SK-N-SH (cell line): Measurements from ENCODE around the gene LSMEM2. TPM values are rescaled to one million over a fixed set of nuclear protein-coding genes. Genes with fewer than 3 reads are reported as not detected.
A peak's percentile ranks its signal among the peaks of the same experiment; 100 is the strongest.

Experiments
- CTCF ChIA-PET: fragments of 300-600, 350-600 bp; formaldehyde crosslinking; extraction: SDS; loops from one replicate; lab custom pipeline; 2021; lab: Yijun Ruan, JAX
- POLR2A ChIA-PET: fragments of 350-600 bp; sonication (Branson Sonifier 250); formaldehyde crosslinking; extraction: SDS; loops from one replicate; lab custom pipeline; 2020; ENCODE audit warnings: antibody characterized with exemption, inconsistent platforms; lab: Yijun Ruan, JAX
- DNase-seq: peaks from one replicate; pipeline ENCODE4 v3.0.0; 2012
- H2AFZ ChIP-seq: fragments of 200-600 bp; sonication (generic); 2 replicates; pipeline ENCODE4 v1.8.1; 2016; ENCODE audit warnings: antibody characterized with exemption, mild to moderate bottlenecking, low read depth
- H3F3A ChIP-seq: fragments of 200-600 bp; sonication (generic); replicated peaks from 2 replicates; pipeline ENCODE3; 2016; ENCODE audit warnings: antibody characterized with exemption, mild to moderate bottlenecking; ENCODE audit not compliant: insufficient read depth
- H3K27ac ChIP-seq, 2 experiments: fragments of 200-500 bp in 1 of 2; fragments of 200-600 bp in 1 of 2; sonication (Bioruptor generic) in 1 of 2; sonication (generic), shearing (Covaris generic) in 1 of 2; 2 replicates each; pipeline versions ENCODE4 v1.5.1 to v1.6.1; 2014 to 2016; ENCODE audit warnings: low read depth in 2 of 2, inconsistent platforms in 1 of 2, low read length in 1 of 2, mild to moderate bottlenecking in 1 of 2, mixed read lengths in 1 of 2
- H3K27me3 ChIP-seq: fragments of 200-600 bp; sonication (generic), shearing (Covaris generic); 2 replicates; pipeline ENCODE4 v1.6.1; 2016; ENCODE audit warnings: mixed run types; ENCODE audit not compliant: insufficient read depth
- H3K36me3 ChIP-seq, 2 experiments: fragments of 200-500 bp in 1 of 2; fragments of 200-600 bp in 1 of 2; sonication (Bioruptor generic) in 1 of 2; sonication (generic) in 1 of 2; replicated peaks in 1 of 2; 2 replicates each; pipeline versions ENCODE3 to v1.5.1; 2014 to 2016; ENCODE audit warnings: low read length in 1 of 2, mild to moderate bottlenecking in 1 of 2; ENCODE audit not compliant: insufficient read depth in 2 of 2, control insufficient read depth in 1 of 2
- H3K4me1 ChIP-seq, 2 experiments: fragments of 200-500 bp in 1 of 2; fragments of 200-600 bp in 1 of 2; sonication (Bioruptor generic) in 1 of 2; sonication (generic), shearing (Covaris generic) in 1 of 2; 2 replicates each; pipeline versions ENCODE4 v1.5.1 to v1.6.1; 2014 to 2016; ENCODE audit warnings: low read depth in 1 of 2, low read length in 1 of 2, mixed run types in 1 of 2; ENCODE audit not compliant: insufficient read depth in 2 of 2, control insufficient read depth in 1 of 2
- H3K4me2 ChIP-seq: fragments of 200-600 bp; sonication (generic), shearing (Covaris generic); 2 replicates; pipeline ENCODE4 v1.6.1; 2017; ENCODE audit warnings: mixed run types
- H3K4me3 ChIP-seq, 2 experiments: fragments of 200-500 bp in 1 of 2; fragments of 200-600 bp in 1 of 2; sonication (Bioruptor generic) in 1 of 2; sonication (generic), shearing (Covaris generic) in 1 of 2; 2 replicates each; pipeline versions ENCODE4 v1.5.1 to v1.8.1; 2014 to 2016; ENCODE audit warnings: low read depth in 2 of 2, inconsistent platforms in 1 of 2, low read length in 1 of 2, mild to moderate bottlenecking in 1 of 2, mixed read lengths in 1 of 2, moderate library complexity in 1 of 2
- H3K79me2 ChIP-seq: fragments of 200-600 bp; sonication (generic); 2 replicates; pipeline ENCODE4 v1.8.1; 2017; ENCODE audit warnings: mild to moderate bottlenecking; ENCODE audit not compliant: insufficient read depth
- H3K9ac ChIP-seq: fragments of 200-600 bp; sonication (generic); 2 replicates; pipeline ENCODE4 v1.6.1; 2017; ENCODE audit warnings: mixed run types
- H3K9me2 ChIP-seq: fragments of 200-600 bp; sonication (generic); 2 replicates; pipeline ENCODE4 v1.6.1; 2017; ENCODE audit warnings: mixed run types
- H3K9me3 ChIP-seq: fragments of 200-600 bp; sonication (generic); 2 replicates; pipeline ENCODE4 v1.6.1; 2017; ENCODE audit warnings: mixed run types, mild to moderate bottlenecking, moderate library complexity
- H4K20me1 ChIP-seq: fragments of 200-600 bp; sonication (generic); 2 replicates; pipeline ENCODE4 v1.6.1; 2017; ENCODE audit warnings: mild to moderate bottlenecking, mixed run types; ENCODE audit not compliant: insufficient read depth
- EZH2phosphoT487 ChIP-seq: fragments of 200-600 bp; sonication (generic); IDR thresholded peaks from 2 replicates; pipeline ENCODE4 v1.6.1; 2017; ENCODE audit warnings: low read depth, mixed run types, mild to moderate bottlenecking, antibody characterized with exemption, moderate library complexity, borderline replicate concordance
- FOSL2 ChIP-seq: IDR thresholded peaks from 2 replicates; pipeline ENCODE4 v1.4.0; 2012; ENCODE audit warnings: low read depth, mild to moderate bottlenecking, moderate library complexity, borderline replicate concordance
- FOXJ3 ChIP-seq: sonication (generic); formaldehyde crosslinking; IDR thresholded peaks from 2 replicates; pipeline ENCODE4 v1.5.1; 2020; ENCODE audit warnings: mild to moderate bottlenecking, missing genetic modification reagents
- GABPA ChIP-seq: IDR thresholded peaks from 2 replicates; pipeline ENCODE4 v1.4.0; 2012; ENCODE audit warnings: low read depth, mild to moderate bottlenecking
- MXI1 ChIP-seq: IDR thresholded peaks from 2 replicates; pipeline ENCODE4 v1.6.1; 2012; ENCODE audit warnings: mild to moderate bottlenecking, low read depth, low read length, improper control_type of control experiment
- POLR2AphosphoS5 ChIP-seq: IDR thresholded peaks from 2 replicates; pipeline ENCODE4 v1.6.1; 2012; ENCODE audit warnings: low read depth, low read length
- TCF12 ChIP-seq: IDR thresholded peaks from 2 replicates; pipeline ENCODE4 v1.4.0; 2012
- WGBS: methylation state at CpG from one replicate; pipeline ENCODE4 v1.1.6; 2017; ENCODE audit warnings: low lambda C conversion rate; 5-methylcytosine and 5-hydroxymethylcytosine counted together
- polyA plus RNA-seq, 3 experiments: library from polyadenylated mRNA; depleted of rRNA; stranded (reverse); fragments of >200 nt; gene quantifications; 2 replicates each; pipeline ENCODE4 v1.2.3, GENCODE V29; 2012
- TF ChIP-seq, protein P1 (sequence below): IDR thresholded peaks from 2 replicates; pipeline ENCODE4 v1.4.0; 2012; ENCODE audit warnings: low read depth, borderline replicate concordance

LSMEM2 gene
- polyA plus RNA-seq, 1 of the 3 experiments (the other 2 are of a cell fraction), result 0.03 TPM

GRCh38 chr3:50322386-50323091 is 43.7 kb downstream of the LSMEM2 start, which contains the start of gene HYAL2:
TSS of gene HYAL2 (minus strand) at chr3:50322745. CDS start at chr3:50320489, 2,256 bp downstream.
- Histone ChIP-seq H3K27me3 (no peaks in the 10 kb centered on the region), H3K4me2 (peak within 1 kb of the TSS; percentile 80), H3K4me3 (peak within 1 kb of the TSS; percentile 92 to 94), H3K79me2 (peaks cover 52% of the 10 kb centered on the region), H3K4me1 (peaks cover 0 to 49% of the 10 kb centered on the region in 2 experiments; a peak in 2 of 4 replicates), H3K36me3 (peaks cover 8 to 44% of the 10 kb centered on the region in 2 experiments), H3F3A (peaks cover 10% of the 10 kb centered on the region), H3K27ac (peak within 1 kb of the TSS; percentile 92 to 94), H2AFZ (peak within 1 kb of the TSS; percentile 94), H3K9me3 (no peaks in the 10 kb centered on the region), H3K9ac (peak within 1 kb of the TSS; percentile 93), H3K9me2 (no peaks in the 10 kb centered on the region), H4K20me1 (no peaks in the 10 kb centered on the region)
- DNase-seq, result no peak
- ChIA-PET POLR2A (interaction anchor here (1.5 to 1.6 kb wide), 2 partner anchors 12 to 15 kb away, joined by 3 to 4 read pairs; no protein-coding TSS in a partner anchor), CTCF (interaction anchor here (0.7 to 6.0 kb wide), 11 partner anchors 13 to 130 kb away, joined by 3 to 60 read pairs (median 3); partner anchors contain the start of genes HYAL1, HYAL3, IFRD2 and NAA80)
- WGBS, result 95% methylated on average over 24 of the region's 31 CpGs
- no peak for TF ChIP-seq FOSL2
- no peak for TF ChIP-seq MXI1
- no peak for TF ChIP-seq POLR2AphosphoS5
- no peak for TF ChIP-seq EZH2phosphoT487
- TF ChIP-seq, protein P1, sequence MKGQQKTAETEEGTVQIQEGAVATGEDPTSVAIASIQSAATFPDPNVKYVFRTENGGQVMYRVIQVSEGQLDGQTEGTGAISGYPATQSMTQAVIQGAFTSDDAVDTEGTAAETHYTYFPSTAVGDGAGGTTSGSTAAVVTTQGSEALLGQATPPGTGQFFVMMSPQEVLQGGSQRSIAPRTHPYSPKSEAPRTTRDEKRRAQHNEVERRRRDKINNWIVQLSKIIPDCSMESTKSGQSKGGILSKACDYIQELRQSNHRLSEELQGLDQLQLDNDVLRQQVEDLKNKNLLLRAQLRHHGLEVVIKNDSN, result no peak
- TF ChIP-seq TCF12, result no peak
- TF ChIP-seq FOXJ3 (CRISPR knock-in tag), result no peak

DNA sequence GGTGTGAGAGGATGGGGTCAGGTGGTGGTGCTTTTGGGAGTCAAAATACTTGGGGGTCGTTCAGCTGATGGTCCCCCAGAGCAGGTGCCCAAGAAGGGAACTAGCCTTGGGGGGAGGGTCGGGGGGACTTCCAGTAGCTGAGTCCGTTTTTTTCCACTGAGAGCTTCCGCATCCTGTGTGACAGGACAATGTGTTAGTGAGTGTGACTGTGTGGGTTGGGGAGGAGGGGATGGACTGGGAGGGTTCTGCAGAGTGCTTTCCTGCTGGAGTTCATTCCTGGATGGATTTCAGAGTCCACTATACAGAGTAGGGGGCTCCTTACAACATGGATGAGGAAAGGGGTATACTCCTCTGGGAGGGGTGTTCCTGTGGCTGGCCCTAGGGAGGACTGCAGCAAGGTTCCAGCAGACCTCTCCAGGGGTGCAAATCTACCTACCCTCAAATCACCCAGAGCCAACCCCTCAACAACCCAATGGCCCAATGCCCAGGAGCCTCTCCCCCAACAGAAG is 44.3 kb downstream of the LSMEM2 start:
- H3K4me3 ChIP-seq, result no peak overlapping the region
- peaks cover 0 to 45% of the 10 kb centered on the region in 2 experiments; a peak in 2 of 4 replicates for H3K4me1 ChIP-seq
- H3K36me3 ChIP-seq, result peaks cover 8 to 38% of the 10 kb centered on the region in 2 experiments
- POLR2A ChIA-PET, result interaction anchor here (1.6 kb wide), 1 partner anchor 14 kb away, joined by 4 read pairs; no protein-coding TSS in a partner anchor
- H3K27me3 ChIP-seq, result no peaks in the 10 kb centered on the region
- H3F3A ChIP-seq, result peaks cover 10% of the 10 kb centered on the region
- no peaks in the 10 kb centered on the region for H3K9me2 ChIP-seq
- H3K9ac ChIP-seq, result no peak overlapping the region
- CTCF ChIA-PET, result interaction anchor here (0.7 to 6.0 kb wide), 12 partner anchors 12 to 290 kb away, joined by 3 to 60 read pairs (median 4); partner anchors contain the start of genes HYAL1, HYAL3, IFRD2 and NAA80
- WGBS, result 64% methylated on average over 3 of the region's 4 CpGs
- H4K20me1 ChIP-seq, result no peaks in the 10 kb centered on the region
- H3K27ac ChIP-seq, result no peak overlapping the region; a peak in 1 of 4 replicates
- no peak overlapping the region for H3K4me2 ChIP-seq
- no peaks in the 10 kb centered on the region for H3K9me3 ChIP-seq
- no peak for DNase-seq
- no peak overlapping the region for H2AFZ ChIP-seq
- H3K79me2 ChIP-seq, result peaks cover 51% of the 10 kb centered on the region
- no peak for TF ChIP-seq GABPA
- TF ChIP-seq POLR2AphosphoS5, result no peak
